Psoas muscle (tissue), 8 donors: ENCODE measurements around the gene SUGP2. TPM values are rescaled to one million over a fixed set of nuclear protein-coding genes. Genes with fewer than 3 reads are reported as not detected.

Experiments used
- ATAC-seq, 4 donors: fragments of 200-7000 bp; cut with Tn5 transposase; one replicate each; pipeline ENCODE4 v1.9.1; 2020; ENCODE audit warnings: moderate library complexity in 3 of 4, mild to moderate bottlenecking in 2 of 4
- DNase-seq, 2 donors: peaks; one replicate each; pipeline ENCODE4 v3.0.0-alpha.2; 2020
- H3K27ac ChIP-seq: fragments of 200-600 bp; one replicate; pipeline ENCODE4 v1.8.0; 2022
- H3K27me3 ChIP-seq, 3 donors: fragments of 200-600 bp in 1 of 3; one replicate each; pipeline versions ENCODE4 v1.6.1 to v1.8.0; 2013 to 2022; ENCODE audit warnings: low read length in 2 of 3, mild to moderate bottlenecking in 2 of 3, moderate library complexity in 1 of 3; ENCODE audit not compliant: insufficient read depth in 3 of 3
- H3K36me3 ChIP-seq, 2 donors: fragments of 200-600 bp in 1 of 2; one replicate each; pipeline versions ENCODE4 v1.6.1 to v1.8.0; 2013 to 2022; ENCODE audit warnings: low read depth in 1 of 2, mild to moderate bottlenecking in 1 of 2, moderate library complexity in 1 of 2; ENCODE audit not compliant: insufficient read depth in 1 of 2
- H3K4me1 ChIP-seq: fragments of 200-600 bp; one replicate; pipeline ENCODE4 v1.8.0; 2022
- H3K4me3 ChIP-seq: fragments of 200-600 bp; one replicate; pipeline ENCODE4 v1.8.0; 2022; ENCODE audit warnings: mild to moderate bottlenecking
- H3K9me3 ChIP-seq: fragments of 200-600 bp; one replicate; pipeline ENCODE4 v1.8.0; 2022
- WGBS, 3 donors: extraction: QIAGEN DNeasy Blood & Tissue Kit; methylation state at CpG; one replicate each; pipeline versions ENCODE4 v1.1.6 to v1.1.7; 2013; 5-methylcytosine and 5-hydroxymethylcytosine counted together
- intact Hi-C, 2 donors: fragments of 100-400 bp; cut with DNase I; formaldehyde crosslinking; loops; one replicate each; pipeline versions ENCODE4 v1.11.0 to v1.14.2; 2022
- polyA plus RNA-seq, 3 donors: library from polyadenylated mRNA; stranded (reverse); fragments of 200-250 nt; gene quantifications; one replicate each; pipeline ENCODE4 v1.2.3, GENCODE V29; 2013
- total RNA-seq, 4 donors: library from RNA; stranded (reverse); fragmentation: NEBNext Ultra II Directional in 2 of 4; extraction: Animal tissue kit (Norgen Biotek cat#: 25700) in 2 of 4; gene quantifications; one replicate each; pipeline versions ENCODE4 v1.2.1 to v1.2.4, GENCODE V29; 2021 to 2023
- TF ChIP-seq, protein P1 (sequence below): fragments of 200-600 bp; IDR thresholded peaks from one replicate; pipeline ENCODE4 v1.8.0; 2022; ENCODE audit warnings: antibody characterized with exemption
- donor health status: healthy with polysubstance abuse.
- donor health status: DM: no; HTN: no; CAD: no; lungs with moderate emphysema.
- donor health status: Bipolar disorder and iron deficiency.
- donor health status: healthy.
- donor health status: DM: yes; HTN: yes; CAD: no.
- donor health status: DM: no; HTN: no; CAD: no.
- donor health status: DM: no; HTN: no; CAD: no.
- donor health status: DM: yes; HTN: yes; CAD: no.

Gene SUGP2
- total and polyA plus RNA-seq, 7 donors: 31.8 to 53.3 (median 43.9) TPM

DNA sequence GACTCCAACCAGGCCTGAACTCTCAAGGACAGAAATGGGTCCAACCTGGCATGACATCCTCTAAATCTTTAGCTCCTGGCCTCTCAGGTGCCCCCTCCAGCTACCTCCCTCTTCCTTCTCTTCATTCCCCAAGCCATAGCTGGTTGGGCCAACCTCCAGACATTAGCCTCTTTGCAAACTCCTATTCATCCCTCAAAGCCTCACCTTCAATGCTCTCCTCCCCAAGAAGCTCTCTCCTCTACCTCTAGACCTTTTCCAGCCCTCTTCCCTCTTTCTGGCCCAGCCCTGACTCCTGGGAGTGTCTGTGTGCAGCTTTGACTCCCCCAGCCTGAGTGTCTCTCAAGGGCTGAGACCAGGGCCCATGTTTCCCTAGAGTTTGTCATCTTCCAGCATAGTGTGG lies 87.0 kb downstream of the SUGP2 start:
- H3K4me1 ChIP-seq: no peaks in the 10 kb centered on the region
- H3K27ac ChIP-seq: no peak overlapping the region
- H3K36me3 ChIP-seq: peaks cover 0 to 8% of the 10 kb centered on the region in 2 donors
- no peak for ATAC-seq
- no peak for DNase-seq
- intact Hi-C loops: no loop called here
- H3K4me3 ChIP-seq: no peak overlapping the region
- TF ChIP-seq, protein P1, sequence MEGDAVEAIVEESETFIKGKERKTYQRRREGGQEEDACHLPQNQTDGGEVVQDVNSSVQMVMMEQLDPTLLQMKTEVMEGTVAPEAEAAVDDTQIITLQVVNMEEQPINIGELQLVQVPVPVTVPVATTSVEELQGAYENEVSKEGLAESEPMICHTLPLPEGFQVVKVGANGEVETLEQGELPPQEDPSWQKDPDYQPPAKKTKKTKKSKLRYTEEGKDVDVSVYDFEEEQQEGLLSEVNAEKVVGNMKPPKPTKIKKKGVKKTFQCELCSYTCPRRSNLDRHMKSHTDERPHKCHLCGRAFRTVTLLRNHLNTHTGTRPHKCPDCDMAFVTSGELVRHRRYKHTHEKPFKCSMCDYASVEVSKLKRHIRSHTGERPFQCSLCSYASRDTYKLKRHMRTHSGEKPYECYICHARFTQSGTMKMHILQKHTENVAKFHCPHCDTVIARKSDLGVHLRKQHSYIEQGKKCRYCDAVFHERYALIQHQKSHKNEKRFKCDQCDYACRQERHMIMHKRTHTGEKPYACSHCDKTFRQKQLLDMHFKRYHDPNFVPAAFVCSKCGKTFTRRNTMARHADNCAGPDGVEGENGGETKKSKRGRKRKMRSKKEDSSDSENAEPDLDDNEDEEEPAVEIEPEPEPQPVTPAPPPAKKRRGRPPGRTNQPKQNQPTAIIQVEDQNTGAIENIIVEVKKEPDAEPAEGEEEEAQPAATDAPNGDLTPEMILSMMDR: no peak
- no peaks in the 10 kb centered on the region for H3K27me3 ChIP-seq
- H3K9me3 ChIP-seq: no peaks in the 10 kb centered on the region

DNA sequence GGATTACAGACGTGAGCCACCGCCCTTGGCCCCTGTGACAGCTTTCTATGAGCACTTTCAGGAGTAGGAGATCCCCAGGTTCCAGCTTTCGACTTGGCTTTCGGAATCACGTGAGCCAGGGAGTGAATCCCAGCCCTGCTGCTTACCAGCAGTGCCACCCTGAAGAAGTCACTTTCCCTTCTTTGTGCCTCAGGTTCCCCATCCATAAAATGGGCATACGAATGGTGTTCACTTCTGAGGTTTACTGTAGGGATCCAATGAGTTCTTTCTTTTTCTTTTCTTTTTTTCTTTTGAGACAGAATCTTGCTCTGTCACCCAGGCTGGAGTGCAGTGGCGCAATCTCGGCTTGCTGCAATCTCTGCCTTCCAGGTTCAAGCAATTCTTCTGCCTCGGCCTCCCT lies 88.0 kb downstream of the SUGP2 start:
- no peaks in the 10 kb centered on the region for H3K4me1 ChIP-seq
- 92 to 93% (median 93%) methylated on average over 9 of the region's 9 CpGs for WGBS, 3 donors
- intact Hi-C loops: no loop called here

DNA sequence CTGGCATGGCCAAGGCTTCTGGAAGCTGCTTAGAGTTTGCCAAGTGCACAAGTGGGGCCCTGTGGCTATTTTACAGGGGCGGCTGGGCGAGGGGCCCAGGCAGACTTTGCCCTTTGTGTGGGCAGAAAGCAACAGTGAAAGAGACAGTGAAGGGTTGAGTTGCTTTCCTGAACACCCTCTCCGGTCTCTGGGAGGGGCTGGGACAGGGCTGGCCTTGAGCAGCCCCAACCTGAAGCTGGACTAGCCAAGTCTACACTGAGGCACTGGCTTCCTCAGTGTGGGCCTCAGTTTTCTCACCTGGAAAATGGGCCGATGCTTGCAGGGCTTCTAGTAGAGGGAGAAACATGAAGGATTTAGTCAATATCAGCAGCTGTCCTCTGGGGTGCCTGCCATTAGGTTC lies 89.9 kb downstream of the SUGP2 start:
- WGBS, 3 donors: 77 to 88% (median 81%) methylated on average over 4 of the region's 4 CpGs
- DNase-seq: no peak
- intact Hi-C loops: loop anchor here in 1 of 2 donors (5.0 kb wide), 1 partner anchor 44 kb away; no protein-coding TSS in a partner anchor

More for the DNA sequence above, 88.0 kb downstream of the SUGP2 start:
- Histone ChIP-seq H3K27me3 (no peaks in the 10 kb centered on the region), H3K27ac (no peak overlapping the region), H3K4me3 (no peak overlapping the region), H3K36me3 (peaks cover 0 to 8% of the 10 kb centered on the region in 2 donors), H3K9me3 (no peaks in the 10 kb centered on the region)
- TF ChIP-seq, protein P1: no peak
- DNase-seq (no peak), ATAC-seq (no peak)

DNA sequence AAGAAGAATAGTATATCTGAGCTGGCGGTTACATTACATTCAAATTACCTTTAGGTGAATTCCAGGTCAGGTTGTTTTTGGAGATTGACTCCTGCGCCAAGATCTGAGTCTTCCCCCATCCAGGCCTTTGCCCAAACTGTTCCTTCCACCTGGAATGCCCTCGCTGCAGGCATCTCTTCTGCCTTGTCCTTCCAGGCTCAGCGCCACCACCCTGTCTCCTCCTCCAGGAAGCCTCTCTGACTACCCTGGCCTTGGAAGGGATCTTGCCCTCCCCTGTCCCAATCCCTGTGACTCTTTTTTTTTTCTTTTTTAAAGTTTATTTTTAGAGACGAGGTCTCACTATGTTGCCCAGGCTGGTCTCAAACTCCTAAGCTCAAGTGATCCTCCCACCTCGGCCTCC lies 90.6 kb downstream of the SUGP2 start:
- H3K4me3 ChIP-seq: no peak overlapping the region
- H3K27me3 ChIP-seq: no peaks in the 10 kb centered on the region
- no peak overlapping the region for H3K27ac ChIP-seq
- peaks cover 8% of the 10 kb centered on the region for H3K4me1 ChIP-seq
- TF ChIP-seq, protein P1: no peak
- ATAC-seq (no peak), DNase-seq (no peak)
- H3K9me3 ChIP-seq: no peaks in the 10 kb centered on the region
- peaks cover 0 to 19% of the 10 kb centered on the region in 2 donors for H3K36me3 ChIP-seq
- 89 to 94% (median 92%) methylated on average over 6 of the region's 6 CpGs for WGBS, 3 donors
- intact Hi-C loops: loop anchor here in 1 of 2 donors (5.0 kb wide), 1 partner anchor 45 kb away; no protein-coding TSS in a partner anchor

More for the DNA sequence above, 89.9 kb downstream of the SUGP2 start:
- Histone ChIP-seq H3K9me3 (no peaks in the 10 kb centered on the region), H3K4me3 (no peak overlapping the region), H3K4me1 (peaks cover 8% of the 10 kb centered on the region), H3K36me3 (peaks cover 0 to 12% of the 10 kb centered on the region in 2 donors), H3K27ac (no peak overlapping the region), H3K27me3 (no peaks in the 10 kb centered on the region)
- TF ChIP-seq, protein P1: no peak
- ATAC-seq: no peak
